GOT3 (cell line): ENCODE data around the gene ACSS1.

ENCODE experiments used
- DNase-seq: peaks from one replicate; lab custom pipeline; 2025; ENCODE audit warnings: mixed read lengths; lab: John Stamatoyannopoulos, UW

ACSS1 gene

GRCh38 chr20:25058051-25058846, at the start of gene ACSS1:
Gene ACSS1 (minus strand): TSS chr20:25058139. CDS start chr20:25058102, 37 bp downstream.
- DNase-seq: no peak

- DNase-seq: no peak
These were observed 45.6 kb upstream of the ACSS1 start for GRCh38 chr20:25103526-25103925.

GRCh38 chr20:25100914-25101313, 43.0 kb upstream of the ACSS1 start:
- no peak for DNase-seq

DNA sequence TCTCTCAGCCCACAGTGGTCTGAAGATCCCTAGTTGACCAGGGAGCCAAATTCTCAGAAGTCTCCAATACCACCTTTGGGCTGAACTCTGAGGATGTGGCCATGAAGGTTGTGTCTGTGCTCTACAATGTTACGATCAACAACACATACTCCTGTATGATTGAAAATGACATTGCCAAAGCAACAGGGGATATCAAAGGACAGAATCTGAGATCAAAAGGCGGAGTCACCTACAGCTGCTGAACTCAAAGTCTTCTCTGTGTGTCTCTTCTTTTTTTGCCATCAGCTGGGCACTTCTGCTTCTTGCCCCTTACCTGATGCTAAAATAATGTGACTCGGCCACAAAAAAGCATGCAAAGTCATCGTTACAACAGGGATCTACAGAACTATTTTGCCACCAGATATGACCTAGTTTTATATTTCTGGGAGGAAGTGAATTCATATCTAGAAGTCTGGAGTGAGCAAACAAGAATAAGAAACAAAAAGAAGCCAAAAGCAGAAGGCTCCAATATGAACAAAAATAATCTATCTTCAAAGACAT, 41.7 kb upstream of the ACSS1 start:
- DNase-seq: no peak

DNA sequence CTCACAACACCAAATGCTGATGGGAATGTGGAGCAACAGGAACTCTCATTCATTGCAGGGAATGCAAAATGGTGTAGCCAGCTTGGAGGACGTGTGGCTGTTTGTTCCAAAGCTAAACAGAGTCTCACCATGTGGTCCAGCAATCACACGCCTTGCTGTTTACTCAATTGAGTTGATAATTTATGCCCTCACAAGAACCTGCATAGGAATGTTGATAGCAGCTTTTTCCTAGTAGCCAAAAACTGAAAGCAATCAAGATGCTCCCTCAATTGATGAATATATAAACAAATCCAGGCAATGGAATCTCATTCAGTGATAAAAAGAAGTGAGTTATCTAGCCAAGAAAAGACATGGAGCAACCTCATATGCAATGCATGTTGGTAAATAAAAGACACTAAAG, 39.6 kb upstream of the ACSS1 start:
- no peak for DNase-seq

GRCh38 chr20:25090492-25091429, 32.8 kb upstream of the ACSS1 start:
- DNase-seq: no peak

DNA sequence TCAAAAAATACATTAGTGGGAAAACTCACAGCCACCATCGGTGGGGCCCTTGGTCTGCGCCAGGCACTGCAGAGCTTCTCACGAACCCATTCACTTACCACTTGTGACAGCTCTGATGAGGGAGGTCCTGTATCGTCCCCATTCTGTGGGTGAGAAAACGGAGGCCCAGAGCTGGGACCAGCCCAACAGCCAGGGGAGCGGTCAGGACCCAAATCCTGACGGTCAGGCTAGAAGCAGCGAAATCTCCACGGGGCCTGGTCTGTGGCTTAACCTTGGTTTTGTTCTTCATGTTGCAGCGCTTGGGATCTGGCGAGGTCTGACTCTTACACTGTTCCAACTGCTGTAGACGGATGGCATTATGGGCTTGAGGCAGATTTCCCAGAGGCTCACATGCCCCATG, 31.7 kb upstream of the ACSS1 start:
- no peak for DNase-seq

DNA sequence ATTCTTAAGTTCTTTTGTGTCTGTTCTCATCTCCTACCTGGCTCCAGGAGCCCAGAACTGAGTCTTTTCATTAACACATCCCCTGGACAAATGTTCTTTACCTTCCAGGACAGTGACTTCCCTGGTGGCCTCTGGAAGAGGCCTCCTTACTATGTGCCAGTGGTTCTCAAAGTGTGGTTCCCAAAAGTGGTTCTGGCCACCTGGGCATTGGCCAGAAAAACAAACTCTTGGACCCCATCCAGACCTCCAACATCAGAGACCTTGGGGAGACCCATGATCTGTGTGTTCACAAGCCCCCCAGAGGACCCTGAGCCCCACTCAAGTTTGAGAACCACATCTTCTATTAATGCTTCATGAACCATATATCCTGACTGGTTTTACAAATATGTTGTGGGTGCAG, 31.2 kb upstream of the ACSS1 start:
- DNase-seq: no peak

- no peak for DNase-seq
These were observed 30.3 kb upstream of the ACSS1 start for GRCh38 chr20:25088267-25088666.

DNA sequence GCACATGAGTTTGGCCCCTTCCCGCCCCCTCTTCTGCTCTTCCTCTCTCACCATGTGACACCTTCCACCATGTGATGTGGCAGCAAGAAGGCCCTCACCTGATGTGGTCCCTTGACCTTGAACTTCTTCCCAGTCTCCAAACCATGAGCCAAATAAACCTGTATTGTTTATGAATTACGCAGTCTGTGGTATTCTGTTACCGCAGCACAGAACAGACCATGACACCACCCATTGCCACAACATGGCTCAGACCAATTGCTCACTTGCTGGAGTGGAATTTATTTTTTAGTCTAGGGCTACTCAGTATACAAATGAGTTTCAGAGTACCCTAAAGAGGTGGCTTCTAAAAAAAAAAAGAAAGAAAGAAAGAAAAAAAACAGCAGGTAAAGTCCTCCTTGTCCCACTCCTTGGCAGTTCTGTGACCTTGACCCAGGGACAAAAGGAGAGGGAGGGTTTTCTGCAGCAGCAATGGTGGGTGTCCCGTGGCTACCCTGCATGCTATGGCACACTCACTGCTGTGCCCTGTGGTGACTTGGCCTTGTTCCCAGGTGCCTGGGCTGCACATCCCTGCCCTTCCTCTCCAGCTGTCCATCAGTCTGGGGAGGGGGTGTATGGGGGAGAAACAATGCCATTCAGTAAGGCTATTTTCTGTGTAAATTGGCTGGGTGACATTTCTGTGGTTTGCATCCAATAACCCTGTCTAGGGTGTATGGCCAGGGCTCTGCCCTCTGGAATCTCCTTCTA, 29.4 kb upstream of the ACSS1 start:
- DNase-seq: no peak

DNA sequence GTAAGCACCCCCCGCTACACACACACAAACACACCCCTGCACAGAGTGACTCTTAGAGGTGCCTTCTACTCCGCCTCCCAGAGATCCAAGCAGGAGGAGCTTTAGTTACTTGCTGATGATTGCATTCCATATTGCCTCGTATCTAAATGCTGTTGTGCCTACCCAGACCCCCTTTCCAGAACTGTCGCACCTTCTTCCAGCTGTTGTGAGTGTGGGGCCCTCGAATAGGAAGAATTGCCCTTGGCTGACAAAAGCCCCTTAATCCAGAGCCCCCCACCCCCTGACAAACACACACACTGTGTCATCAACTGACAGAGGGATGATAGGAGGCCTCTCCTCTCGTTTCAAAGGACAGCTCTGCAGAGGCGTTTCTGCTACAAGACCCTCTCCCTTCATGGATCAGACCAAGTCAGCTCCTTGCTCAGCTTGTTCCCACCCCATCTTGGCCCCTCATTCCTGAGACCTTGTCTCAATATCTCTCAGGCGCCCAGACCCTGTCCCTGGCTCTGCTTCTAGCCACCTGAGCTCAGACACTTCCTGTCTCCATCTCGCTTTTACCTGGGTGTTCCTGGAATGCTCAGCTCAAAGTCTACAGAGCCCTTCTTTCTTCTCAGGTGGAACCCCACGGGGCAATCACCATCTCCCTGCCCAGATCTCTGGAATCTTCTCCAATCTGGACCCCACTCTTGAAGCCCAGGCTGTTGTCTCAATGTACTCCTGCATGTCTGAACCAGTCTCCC, 28.0 kb upstream of the ACSS1 start:
- no peak for DNase-seq

DNA sequence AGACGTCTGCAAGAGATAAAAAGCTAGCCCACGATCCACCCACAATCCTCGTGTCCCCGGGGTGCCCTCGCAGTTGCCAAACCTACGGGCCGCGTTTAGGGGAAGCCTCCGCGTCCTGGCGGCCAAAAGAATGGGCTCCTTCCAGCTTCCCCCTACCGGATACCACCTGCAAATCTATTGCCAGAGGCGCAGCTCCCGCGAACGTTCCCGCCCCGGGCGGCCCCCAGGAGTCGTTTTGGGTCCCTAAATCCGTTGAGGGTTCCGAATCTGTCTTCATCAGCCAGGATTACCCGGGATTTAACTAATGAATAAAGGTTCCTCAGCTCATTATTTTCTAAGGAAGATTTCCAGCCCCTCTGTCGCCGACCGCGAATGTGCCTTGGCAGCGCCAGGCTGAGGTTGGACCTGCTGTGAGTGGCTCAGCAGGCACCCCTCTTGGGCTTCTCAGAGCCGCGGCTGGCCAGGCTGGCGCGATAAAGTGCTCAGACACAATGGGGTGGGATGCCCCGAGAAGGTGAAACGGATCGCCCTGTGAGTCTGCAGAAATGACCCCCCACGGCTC, 26.8 kb upstream of the ACSS1 start:
- DNase-seq: no peak

DNA sequence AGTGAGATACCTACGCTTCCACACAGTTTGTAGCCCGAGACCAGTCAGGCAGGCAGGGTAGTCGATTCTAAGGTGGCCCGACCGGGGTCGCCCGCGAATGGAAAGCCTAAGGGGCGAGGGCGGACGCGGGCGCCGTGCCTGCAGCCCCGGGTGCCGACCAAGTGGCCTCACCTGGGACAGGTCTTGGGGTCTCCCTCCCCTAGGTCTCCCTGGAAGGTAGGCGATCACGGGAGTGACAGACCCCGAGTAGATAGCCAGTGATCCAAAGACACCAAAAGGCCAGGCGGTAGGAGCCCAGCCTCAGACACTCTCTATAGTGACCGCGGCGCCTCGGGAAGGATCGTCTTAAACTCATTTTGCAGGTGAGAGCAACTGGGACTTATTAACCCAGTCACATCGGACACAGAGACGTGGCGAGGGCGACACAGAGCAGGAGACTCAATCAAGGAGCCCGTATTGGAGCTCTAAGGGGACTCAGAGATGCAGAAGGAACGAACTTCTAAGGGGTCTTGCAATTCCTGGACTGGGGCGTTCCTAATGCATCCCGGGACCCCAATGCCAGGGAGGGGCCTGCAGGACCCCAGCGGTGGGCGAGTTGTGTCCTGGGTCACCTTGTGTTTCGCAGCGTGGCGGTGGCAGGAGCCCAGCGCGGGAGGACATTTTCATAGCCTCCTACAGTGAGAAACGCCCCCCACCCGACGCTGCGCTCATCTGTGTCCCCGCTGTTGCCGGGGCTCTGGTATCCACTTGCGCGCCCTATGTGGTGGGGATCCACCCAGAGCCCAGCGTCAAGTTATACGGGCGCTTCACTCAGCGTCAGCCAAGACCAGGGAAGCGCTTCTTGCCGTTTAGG, 26.1 kb upstream of the ACSS1 start:
- no peak for DNase-seq

DNA sequence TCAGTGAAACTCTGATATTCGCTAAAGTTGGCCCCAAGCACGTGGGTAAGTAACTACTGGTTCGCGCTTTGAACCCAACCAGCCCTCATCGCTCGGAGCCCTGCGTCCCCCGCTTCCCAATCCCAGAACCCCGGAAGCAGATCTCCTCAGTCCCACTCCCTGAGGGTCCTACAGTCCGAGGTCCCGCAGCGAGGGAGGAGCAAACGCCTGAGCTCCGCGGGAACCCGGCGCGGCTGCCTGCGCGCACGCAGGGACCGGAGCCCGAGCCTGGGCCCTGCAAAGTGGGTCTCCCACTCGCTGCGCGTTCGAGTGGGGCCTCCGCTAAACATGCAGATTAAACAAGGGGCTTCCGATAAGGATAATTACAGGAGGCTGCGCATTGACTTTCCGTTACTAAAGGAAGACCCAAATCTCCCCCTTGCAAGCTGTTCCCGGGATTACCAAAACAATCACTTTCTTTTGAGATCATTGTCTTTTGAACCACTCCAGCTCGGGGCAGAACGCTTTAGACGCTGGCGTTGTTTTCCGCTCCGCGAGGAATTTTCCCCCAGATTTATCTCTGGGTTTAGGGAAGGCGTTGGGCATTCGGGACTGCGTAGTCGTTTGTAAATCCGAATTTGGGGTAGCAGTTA, 25.3 kb upstream of the ACSS1 start:
- DNase-seq: no peak

GRCh38 chr20:25082498-25082873, 24.5 kb upstream of the ACSS1 start:
- no peak for DNase-seq

- no peak for DNase-seq
These were observed 24.0 kb upstream of the ACSS1 start, which contains the start of gene VSX1 for GRCh38 chr20:25081730-25082497. Gene VSX1 (minus strand): TSS chr20:25082141. CDS start chr20:25082096, 45 bp downstream.

GRCh38 chr20:25081065-25081729, 23.3 kb upstream of the ACSS1 start:
- no peak for DNase-seq

DNA sequence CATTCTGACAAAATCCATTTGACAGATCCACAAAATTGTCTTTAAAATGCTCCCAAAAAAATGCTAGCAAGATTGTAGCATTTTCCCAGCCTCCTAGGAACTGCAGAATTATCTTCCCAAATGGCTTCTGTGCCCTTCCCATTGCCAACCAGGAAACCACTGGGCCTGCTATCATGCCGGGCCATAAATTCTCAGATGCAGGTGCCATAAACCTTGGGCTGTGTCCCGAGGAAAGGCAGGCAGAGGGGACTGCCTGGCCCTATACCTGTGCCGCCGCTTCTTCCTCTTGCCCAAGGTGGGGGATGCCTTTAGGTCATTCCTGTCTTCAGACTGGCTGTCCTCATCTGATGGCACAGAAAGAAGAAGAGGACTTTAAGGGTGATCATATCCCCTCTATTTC, 21.2 kb upstream of the ACSS1 start:
- DNase-seq: no peak
